Measurements from ENCODE around the gene KLHL17. TPM values are rescaled to one million over a fixed set of nuclear protein-coding genes. Genes with fewer than 3 reads are reported as not detected.

Gene KLHL17
- polyA plus RNA-seq, 1 donor (not counting 4 experiments of a cell fraction or from before 2014, with no cell fraction given): 6.5 TPM

DNA sequence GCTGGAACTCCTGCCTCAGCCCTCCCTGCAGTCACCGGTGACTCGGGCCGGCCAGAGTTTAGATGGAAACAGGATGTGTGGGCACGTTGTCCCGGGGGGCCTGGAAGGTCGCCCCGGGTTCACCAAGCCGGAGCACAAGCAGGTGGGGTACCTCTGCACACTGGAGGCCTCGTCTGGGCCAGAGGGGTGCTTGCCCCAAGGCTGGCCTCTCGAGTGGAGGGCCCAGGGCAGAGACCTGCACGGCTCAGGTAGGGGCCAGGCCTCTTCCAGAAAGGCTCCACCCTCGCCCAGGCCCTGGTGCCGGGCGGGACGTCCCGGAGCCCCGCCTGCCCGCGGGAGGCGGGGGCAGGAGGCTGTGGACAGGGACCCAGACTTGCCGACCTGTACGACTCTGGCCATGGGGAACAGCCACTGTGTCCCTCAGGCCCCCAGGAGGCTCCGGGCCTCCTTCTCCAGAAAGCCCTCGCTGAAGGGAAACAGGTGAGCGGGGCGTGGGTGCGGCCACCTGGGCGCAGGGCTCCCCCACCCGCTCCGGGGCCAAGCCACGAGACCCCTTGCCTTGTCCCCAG, 5.8 kb downstream of the KLHL17 start, which contains the start of gene PLEKHN1:
TSS of gene PLEKHN1 (plus strand) at position 348 of the 569 bp plus-strand sequence. CDS start at position 398, 50 bp downstream.
- peak within 1 kb of the TSS; percentile 70 to 85 (median 84) for H3K4me3 ChIP-seq (ENCODE audit: control insufficient read depth in 2 of 3, extremely low read depth in 1 of 3, insufficient read depth in 2 of 3, low read depth in 1 of 3, low read length in 3 of 3)
- FAIRE-seq: no peak
- H4K20me1 ChIP-seq (ENCODE audit: control insufficient read depth, extremely low read depth, insufficient read depth, low read length): no peaks in the 10 kb centered on the region
- H3K79me2 ChIP-seq (ENCODE audit: control insufficient read depth, insufficient read depth, low read length): no peaks in the 10 kb centered on the region
- no peaks in the 10 kb centered on the region for H3K9me3 ChIP-seq (ENCODE audit: control insufficient read depth, low read depth, low read length)
- H3K9me1 ChIP-seq (ENCODE audit: control insufficient read depth, extremely low read depth, insufficient read depth, low read length): no peaks in the 10 kb centered on the region
- peaks cover 16% of the 10 kb centered on the region for H3K4me1 ChIP-seq (ENCODE audit: control insufficient read depth, extremely low read depth, insufficient read depth, low read length)
- H3K27ac ChIP-seq (ENCODE audit: control insufficient read depth, insufficient read depth, low read length): peak within 1 kb of the TSS; percentile 96
- peaks cover 0 to 7% of the 10 kb centered on the region in 2 experiments for H3K36me3 ChIP-seq (ENCODE audit: control insufficient read depth in 2 of 2, extremely low read depth in 1 of 2, insufficient read depth in 2 of 2, low read length in 2 of 2)
- dilution Hi-C loops (cut with MboI; ENCODE audit: extremely low pct_ligation_motif_present, low sequenced_read_pairs): no loop called here
- no peaks in the 10 kb centered on the region for H3K27me3 ChIP-seq (ENCODE audit: control insufficient read depth, extremely low read depth, insufficient read depth, low read length)
- TF ChIP-seq CTCF (optimal IDR thresholded peaks at IDR 0.05 in 1 of 3, IDR thresholded peaks at IDR 0.05 in 1 of 3, conservative IDR thresholded peaks at IDR 0.05 in 1 of 3; ENCODE audit: extremely low read depth in 1 of 3, insufficient read depth in 2 of 3, low read length in 3 of 3) (no peak), EZH2 (IDR thresholded peaks at IDR 0.05; ENCODE audit: low read length) (no peak)
- DNase-seq (ENCODE audit: low read depth, low spot score): no peak
- peak within 1 kb of the TSS; percentile 97 for H3K9ac ChIP-seq (ENCODE audit: control insufficient read depth, extremely low read depth, insufficient read depth, low read length)
- peak within 1 kb of the TSS; percentile 94 for H3K4me2 ChIP-seq (ENCODE audit: control insufficient read depth, extremely low read depth, insufficient read depth, low read depth, low read length)
- peak within 1 kb of the TSS; percentile 75 for H2AFZ ChIP-seq (ENCODE audit: control insufficient read depth, low read length)

DNA sequence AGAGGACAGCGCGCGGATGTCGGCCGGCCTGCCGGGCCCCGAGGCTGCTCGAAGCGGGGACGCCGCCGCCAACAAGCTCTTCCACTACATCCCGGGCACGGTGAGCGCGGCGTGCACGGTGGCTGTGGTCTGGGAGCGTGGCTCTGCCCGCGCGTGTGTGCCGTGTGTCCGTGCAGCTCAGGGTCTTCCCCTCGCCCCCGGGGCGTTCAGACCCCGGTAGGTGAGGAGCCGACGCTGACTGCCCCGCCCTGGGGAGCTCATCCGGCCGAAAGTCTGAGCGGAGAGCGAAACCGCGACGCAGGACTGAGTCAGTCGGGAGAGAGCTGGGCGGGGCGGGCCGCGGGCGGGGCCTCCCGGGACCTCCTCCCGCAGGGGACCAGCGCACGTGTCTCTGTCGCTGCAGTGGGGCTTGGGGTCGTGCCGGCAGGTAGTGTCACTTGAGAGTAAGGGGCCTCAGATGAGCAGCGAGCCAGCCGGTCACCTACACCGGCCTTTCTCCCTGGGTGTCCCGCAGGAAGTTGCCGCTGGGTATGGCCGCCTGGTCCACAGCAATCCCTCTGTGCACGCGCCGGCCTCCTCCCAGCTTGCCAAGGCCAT, 6.4 kb downstream of the KLHL17 start:
- dilution Hi-C loops (cut with MboI; ENCODE audit: extremely low pct_ligation_motif_present, low sequenced_read_pairs): no loop called here
- peak overlapping the region; percentile 94 for H3K4me2 ChIP-seq (ENCODE audit: control insufficient read depth, extremely low read depth, insufficient read depth, low read depth, low read length)
- no peaks in the 10 kb centered on the region for H3K27me3 ChIP-seq (ENCODE audit: control insufficient read depth, extremely low read depth, insufficient read depth, low read length)
- peaks cover 0 to 7% of the 10 kb centered on the region in 2 experiments for H3K36me3 ChIP-seq (ENCODE audit: control insufficient read depth in 2 of 2, extremely low read depth in 1 of 2, insufficient read depth in 2 of 2, low read length in 2 of 2)
- no peaks in the 10 kb centered on the region for H3K9me1 ChIP-seq (ENCODE audit: control insufficient read depth, extremely low read depth, insufficient read depth, low read length)
- peak overlapping the region; percentile 75 for H2AFZ ChIP-seq (ENCODE audit: control insufficient read depth, low read length)
- DNase-seq (ENCODE audit: low read depth, low spot score): no peak
- no peaks in the 10 kb centered on the region for H4K20me1 ChIP-seq (ENCODE audit: control insufficient read depth, extremely low read depth, insufficient read depth, low read length)
- peak overlapping the region; percentile 70 to 85 (median 84) for H3K4me3 ChIP-seq (ENCODE audit: control insufficient read depth in 2 of 3, extremely low read depth in 1 of 3, insufficient read depth in 2 of 3, low read depth in 1 of 3, low read length in 3 of 3)
- no peak for TF ChIP-seq EZH2 (IDR thresholded peaks at IDR 0.05; ENCODE audit: low read length)
- TF ChIP-seq CTCF (optimal IDR thresholded peaks at IDR 0.05 in 1 of 3, IDR thresholded peaks at IDR 0.05 in 1 of 3, conservative IDR thresholded peaks at IDR 0.05 in 1 of 3; ENCODE audit: extremely low read depth in 1 of 3, insufficient read depth in 2 of 3, low read length in 3 of 3): no peak
- no peaks in the 10 kb centered on the region for H3K9me3 ChIP-seq (ENCODE audit: control insufficient read depth, low read depth, low read length)
- H3K79me2 ChIP-seq (ENCODE audit: control insufficient read depth, insufficient read depth, low read length): no peaks in the 10 kb centered on the region
- peaks cover 13% of the 10 kb centered on the region for H3K4me1 ChIP-seq (ENCODE audit: control insufficient read depth, extremely low read depth, insufficient read depth, low read length)
- peak overlapping the region; percentile 96 for H3K27ac ChIP-seq (ENCODE audit: control insufficient read depth, insufficient read depth, low read length)
- H3K9ac ChIP-seq (ENCODE audit: control insufficient read depth, extremely low read depth, insufficient read depth, low read length): peak overlapping the region; percentile 97
- no peak for FAIRE-seq
